GM13977 (cell line): ENCODE results near the gene CRYGN.

Source experiments
- DNase-seq: peaks from one replicate; pipeline ENCODE4 v3.0.0; 2012; ENCODE audit warnings: low spot score
- CTCF ChIP-seq: IDR thresholded peaks from 2 replicates; pipeline ENCODE4 v1.5.1; 2012; ENCODE audit warnings: mild to moderate bottlenecking, control low read depth; ENCODE audit not compliant: insufficient read depth; ENCODE audit errors: extremely low read depth, missing control alignments
- in situ Hi-C: fragments of 300-500 bp; cut with MboI; formaldehyde crosslinking; loops from one replicate; pipeline ENCODE4 v1.12.0; 2022; ENCODE audit warnings: low sequenced_read_pairs, low pct_unique_long_range_greater_than_20kb, mixed read lengths, inconsistent platforms; ENCODE audit not compliant: unreplicated experiment

CRYGN gene

GRCh38 chr7:151483711-151483983, 43.7 kb upstream of the CRYGN start:
- no peak for DNase-seq
- in situ Hi-C loops: no loop called here
- TF ChIP-seq CTCF: no peak

- in situ Hi-C loops: no loop called here
- TF ChIP-seq CTCF: no peak
- DNase-seq: no peak
Measured at GRCh38 chr7:151482883-151483710, 43.2 kb upstream of the CRYGN start.

GRCh38 chr7:151481650-151482505, 41.9 kb upstream of the CRYGN start:
- in situ Hi-C loops: no loop called here
- DNase-seq: no peak
- no peak for TF ChIP-seq CTCF

GRCh38 chr7:151477867-151478266, 37.9 kb upstream of the CRYGN start:
- no peak for DNase-seq
- in situ Hi-C loops: no loop called here
- TF ChIP-seq CTCF: no peak

- TF ChIP-seq CTCF: no peak
- in situ Hi-C loops: no loop called here
- peak; percentile 50 for DNase-seq
Measured at GRCh38 chr7:151472644-151473380, 32.9 kb upstream of the CRYGN start.

GRCh38 chr7:151470711-151471110, 30.8 kb upstream of the CRYGN start:
- DNase-seq: no peak
- TF ChIP-seq CTCF: no peak
- in situ Hi-C loops: no loop called here
